Fibroblast of villous mesenchyme (primary cell): ENCODE measurements around the gene DPH3. TPM values are rescaled to one million over a fixed set of nuclear protein-coding genes. Genes with fewer than 3 reads are reported as not detected.

Experiments
- DNase-seq: peaks from one replicate; pipeline ENCODE4 v3.0.0-alpha.2; 2010; ENCODE audit warnings: low read depth
- H3K4me3 ChIP-seq: 2 replicates; pipeline ENCODE4 v1.5.1; 2011; ENCODE audit warnings: low read depth, mild to moderate bottlenecking, low read length
- CTCF ChIP-seq: IDR thresholded peaks from 2 replicates; pipeline ENCODE4 v1.5.1; 2012; ENCODE audit warnings: low read depth, mild to moderate bottlenecking, low read length; ENCODE audit not compliant: insufficient read depth
- total RNA-seq: library from RNA; depleted of rRNA; stranded (reverse); fragments of >200 nt; gene quantifications from 2 replicates; pipeline ENCODE4 v1.2.3, GENCODE V29; 2012

DPH3 gene
- total RNA-seq, 1 donor: 33.2 TPM

GRCh38 chr3:16245609-16246008 lies 19.1 kb downstream of the DPH3 start:
- DNase-seq: no peak

GRCh38 chr3:16243706-16244490 lies 20.8 kb downstream of the DPH3 start:
- TF ChIP-seq CTCF: no peak
- H3K4me3 ChIP-seq: no peak overlapping the region
- no peak for DNase-seq

More at GRCh38 chr3:16245609-16246008, 19.1 kb downstream of the DPH3 start:
- TF ChIP-seq CTCF: no peak
- H3K4me3 ChIP-seq: no peak overlapping the region

GRCh38 chr3:16242177-16242576 lies 22.6 kb downstream of the DPH3 start:
- no peak for DNase-seq
- no peak for TF ChIP-seq CTCF

DNA sequence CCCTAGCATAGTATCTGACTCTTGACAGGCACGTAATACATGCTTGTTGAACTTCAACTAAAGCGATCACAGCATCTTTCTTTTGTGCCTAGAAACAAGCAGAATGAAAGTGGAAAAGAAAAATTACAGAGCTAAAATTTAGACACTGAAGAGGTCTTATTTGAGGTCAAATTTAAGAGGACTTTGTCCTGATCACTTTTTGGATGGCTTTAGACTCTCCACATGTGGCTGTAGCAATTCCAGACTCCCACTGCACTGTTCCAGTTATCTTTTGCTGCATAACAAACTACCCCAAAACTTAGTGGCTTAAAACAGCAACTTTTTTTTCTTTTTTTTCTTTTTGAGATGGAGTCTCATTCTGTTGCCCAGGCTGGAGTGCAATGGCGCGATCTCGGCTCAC lies 23.5 kb downstream of the DPH3 start:
- no peak overlapping the region for H3K4me3 ChIP-seq
- TF ChIP-seq CTCF: no peak
- DNase-seq: no peak

More at GRCh38 chr3:16242177-16242576, 22.6 kb downstream of the DPH3 start:
- H3K4me3 ChIP-seq: no peak overlapping the region

- no peak for TF ChIP-seq CTCF
- DNase-seq: peak; percentile 87
- no peak overlapping the region for H3K4me3 ChIP-seq
Measured at GRCh38 chr3:16240229-16241023, 24.3 kb downstream of the DPH3 start.

DNA sequence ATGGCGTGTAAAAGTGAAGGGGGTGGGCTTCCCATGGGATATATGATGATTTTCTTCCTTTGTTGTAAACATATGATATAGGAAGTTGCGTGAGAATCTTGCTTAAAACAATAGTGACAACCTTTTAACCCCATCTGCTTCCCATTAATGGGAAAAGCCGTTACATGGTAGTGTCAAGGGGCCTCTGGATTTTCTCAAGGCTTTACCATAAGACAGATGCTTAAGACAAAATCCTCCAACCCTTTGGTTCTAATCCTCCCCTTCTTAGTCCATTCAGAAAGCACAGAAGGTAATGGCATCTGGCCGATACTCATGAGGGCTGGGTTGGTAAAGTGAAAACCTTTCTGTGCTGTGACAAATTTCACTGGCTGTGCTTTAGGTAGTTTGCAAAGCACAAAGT lies 25.0 kb downstream of the DPH3 start:
- no peak for TF ChIP-seq CTCF
- H3K4me3 ChIP-seq: no peak overlapping the region
- peak; percentile 92 for DNase-seq
